Iris pigment epithelial cell (primary cell): Measurements from ENCODE around the gene ZNF710.
A peak's percentile ranks its signal among the peaks of the same experiment; 100 is the strongest.

ENCODE experiments used
- DNase-seq: peaks from one replicate; pipeline ENCODE4 v3.0.0-alpha.2; 2011; ENCODE audit warnings: low read depth

ZNF710 gene

DNA sequence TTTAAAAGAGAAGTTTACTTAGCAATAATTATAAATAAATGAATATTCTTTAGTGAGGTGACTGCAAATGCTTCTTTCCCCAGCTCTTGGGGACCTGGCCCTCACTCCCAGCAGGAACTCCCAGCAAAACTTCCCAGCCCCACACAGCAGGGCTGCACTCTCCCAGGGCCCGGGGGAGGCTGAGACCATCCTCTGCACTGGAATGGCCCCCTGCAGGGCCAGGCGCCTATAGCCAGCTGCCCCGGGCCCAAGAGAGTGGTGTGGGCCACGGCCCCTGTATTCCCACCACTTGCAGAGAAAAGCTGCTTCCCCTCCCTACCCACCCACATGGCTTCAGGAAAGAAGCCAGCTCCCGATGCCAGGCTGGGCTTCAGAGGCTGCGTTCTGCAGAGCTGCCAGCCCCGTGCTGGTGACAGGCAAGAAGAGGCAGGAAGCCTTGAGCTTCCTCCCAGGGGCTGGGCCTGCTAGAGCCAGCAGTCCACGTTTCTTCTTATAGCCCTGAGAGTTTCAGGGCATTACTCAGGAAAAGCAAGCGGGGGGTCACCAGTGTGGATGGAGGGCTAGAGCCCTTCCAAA, 81.1 kb downstream of the ZNF710 start:
- no peak for DNase-seq

DNA sequence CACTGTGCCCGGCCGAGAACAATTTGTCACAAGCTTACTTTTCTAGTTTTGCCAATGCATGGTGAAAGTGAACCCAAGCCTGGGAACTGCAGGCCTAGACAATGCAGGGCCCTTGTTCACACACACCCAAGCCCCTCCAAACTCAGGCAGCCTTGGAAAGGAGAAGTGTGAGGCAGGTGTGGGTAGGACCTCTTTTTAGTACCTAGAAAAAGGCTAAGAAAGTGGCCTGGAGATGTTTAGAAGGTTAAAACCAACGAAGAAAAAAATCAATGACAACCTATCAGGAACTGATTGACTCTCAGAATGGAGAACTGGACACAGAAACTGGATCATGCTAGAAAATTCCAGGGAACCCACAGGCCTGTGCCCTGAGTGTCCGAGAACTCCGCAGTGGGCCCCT, 82.3 kb downstream of the ZNF710 start:
- DNase-seq = no peak

DNA sequence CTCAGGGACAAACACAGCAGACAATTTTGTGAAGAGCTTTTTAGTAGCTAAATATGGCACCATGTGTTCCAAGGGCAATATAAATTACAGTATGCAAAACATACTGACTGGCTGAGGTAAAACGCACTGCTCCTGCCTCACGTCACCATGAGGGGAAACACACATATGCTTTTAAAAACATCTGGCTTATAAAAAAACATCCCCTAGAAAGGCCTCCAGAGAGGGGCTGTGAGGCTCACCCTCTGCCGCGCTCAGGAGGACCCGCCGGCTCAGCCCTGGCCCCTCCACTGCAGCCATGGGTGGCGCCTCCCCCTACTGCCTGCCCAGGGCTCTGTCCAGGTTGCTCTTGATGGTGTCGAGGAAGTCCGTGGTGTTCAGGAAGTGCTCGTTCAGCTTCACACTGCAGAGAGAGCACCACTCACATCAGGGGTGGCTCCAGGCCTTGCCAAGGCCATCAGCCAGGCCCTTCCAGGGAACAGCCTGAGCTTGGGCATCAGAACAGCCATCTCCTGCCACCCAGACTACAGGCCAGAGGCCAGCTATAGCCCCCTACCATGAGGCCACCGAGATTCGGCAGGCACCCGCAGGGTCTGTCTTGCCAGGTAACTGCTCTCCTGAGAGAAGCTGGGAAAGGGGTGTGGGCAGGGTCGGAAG, 83.0 kb downstream of the ZNF710 start:
- DNase-seq = no peak

DNA sequence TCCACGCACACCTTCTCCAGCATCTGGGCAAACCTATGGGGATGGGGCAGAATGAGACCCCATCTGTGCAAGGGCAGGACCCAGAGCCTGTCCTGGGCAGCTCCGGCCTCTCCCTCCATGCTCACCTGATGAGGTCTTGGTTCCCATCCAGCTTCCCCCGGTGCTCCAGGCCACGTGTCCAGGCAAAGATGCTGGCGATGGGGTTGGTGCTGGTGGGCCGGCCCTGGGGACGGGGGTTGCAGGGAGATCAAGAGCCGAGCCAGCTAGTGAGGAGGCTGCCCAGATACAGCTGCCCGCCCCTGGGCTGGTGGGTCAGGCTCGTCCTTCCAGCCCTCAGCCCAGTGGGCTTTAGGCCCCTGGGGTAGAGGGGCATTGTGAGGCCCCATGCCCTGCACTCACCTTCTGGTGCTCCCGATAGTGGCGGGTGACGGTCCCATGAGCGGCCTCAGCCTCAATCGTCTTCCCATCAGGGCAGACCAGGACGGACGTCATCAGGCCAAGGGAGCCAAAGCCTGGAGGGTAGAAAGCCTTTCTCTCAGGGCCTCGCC, 83.8 kb downstream of the ZNF710 start:
- DNase-seq = no peak

DNA sequence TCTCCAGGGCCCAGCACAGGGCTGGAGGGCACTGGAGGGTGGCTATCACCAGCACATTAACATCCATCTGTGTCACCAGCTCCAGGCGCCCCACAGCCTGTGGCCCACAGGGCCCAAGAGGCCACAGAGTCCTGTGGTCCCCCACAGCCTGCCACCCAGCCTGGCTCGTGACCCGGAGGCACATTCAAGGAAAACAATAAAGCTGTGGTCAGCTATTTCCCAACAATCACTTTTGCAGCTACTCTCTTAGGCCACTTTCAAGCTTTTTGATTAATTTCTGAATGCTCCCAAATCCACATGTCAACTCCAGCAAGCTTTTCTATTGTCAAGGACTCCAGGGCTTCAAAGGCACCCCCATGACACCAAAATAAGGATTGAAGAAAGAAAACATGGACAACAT, 84.4 kb downstream of the ZNF710 start:
- DNase-seq = no peak

DNA sequence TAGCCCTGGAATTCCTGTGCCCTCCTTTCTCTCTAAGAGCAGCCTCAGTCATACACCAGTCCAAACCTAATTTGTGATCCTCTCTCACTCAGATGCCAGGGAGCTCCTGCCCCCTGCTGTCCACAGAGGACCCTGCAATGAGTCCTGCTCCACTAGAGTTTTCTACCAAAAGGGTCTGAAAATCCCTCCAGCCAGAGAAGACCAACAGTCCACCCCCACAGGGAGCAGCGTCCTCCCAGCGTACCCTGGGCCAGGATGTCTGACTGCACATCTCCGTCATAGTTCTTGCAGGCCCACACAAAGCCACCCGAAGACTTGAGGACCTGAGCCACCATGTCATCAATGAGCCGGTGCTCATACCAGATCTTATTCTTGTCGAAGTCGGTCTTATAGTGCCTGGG, 85.7 kb downstream of the ZNF710 start:
- peak; percentile 42 for DNase-seq

DNA sequence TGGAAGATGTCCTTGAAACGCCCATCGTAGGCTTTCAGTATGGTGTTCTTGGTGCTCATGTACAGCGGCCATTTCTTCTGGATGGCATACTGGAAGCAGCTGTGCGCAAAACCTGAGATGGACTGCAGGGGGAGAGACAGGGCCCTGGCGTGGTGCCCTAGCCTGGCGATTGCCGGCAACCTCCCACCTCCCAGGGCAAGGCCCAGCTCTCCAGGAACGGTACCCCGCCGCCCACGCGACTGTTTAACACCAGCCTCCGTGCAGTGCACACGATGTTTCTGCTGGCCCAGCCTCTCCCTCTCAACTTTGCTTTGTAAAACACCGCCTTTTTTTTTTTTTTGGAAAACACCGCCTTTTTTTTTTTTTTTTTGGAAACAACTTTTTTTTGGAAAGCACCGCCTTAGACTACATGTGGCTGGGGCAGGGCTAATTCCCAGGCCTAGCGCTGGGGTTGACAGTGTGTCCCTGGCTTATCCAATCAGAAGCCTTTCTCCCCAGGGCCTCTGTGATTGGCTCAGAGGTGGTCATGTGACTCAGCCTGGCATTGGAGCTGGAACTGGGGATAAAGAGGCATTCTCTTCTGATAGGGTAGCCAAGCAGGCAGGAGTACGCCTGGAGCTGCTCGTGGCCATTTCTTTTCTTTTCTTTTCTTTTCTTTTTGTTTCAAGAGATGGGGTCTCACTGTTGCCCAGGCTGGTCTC, 86.5 kb downstream of the ZNF710 start:
- DNase-seq = peak; percentile 31

DNA sequence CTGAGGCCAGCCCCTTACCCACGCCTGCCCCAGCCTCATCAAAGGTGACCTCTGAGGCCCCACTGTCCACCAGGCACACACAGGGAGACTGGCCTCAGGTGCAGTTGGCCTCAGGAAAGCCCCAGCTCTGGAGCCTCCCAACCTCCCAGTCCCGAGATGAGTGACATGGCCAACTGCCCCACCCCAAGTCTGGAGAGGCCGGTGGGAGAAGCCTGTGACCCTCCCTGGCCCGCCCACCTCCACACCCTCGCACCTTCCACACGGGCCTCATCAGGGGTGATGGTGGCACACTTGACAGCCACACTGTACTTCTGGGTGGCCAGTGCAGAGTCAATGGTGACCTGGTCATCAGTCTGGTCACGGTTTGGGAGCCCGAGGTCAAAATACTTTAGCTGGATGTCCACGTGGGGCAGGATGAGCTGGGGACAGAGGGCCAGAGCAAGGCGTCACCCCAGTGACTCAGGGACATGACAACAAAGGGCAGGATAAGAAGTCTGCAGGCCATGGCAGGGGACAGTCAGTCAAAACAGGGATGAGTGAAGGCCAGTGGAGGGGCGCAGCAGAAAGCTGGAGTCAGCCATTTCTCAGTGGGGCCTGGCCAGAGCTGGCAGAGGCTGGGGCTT, 89.2 kb downstream of the ZNF710 start:
- DNase-seq = no peak

DNA sequence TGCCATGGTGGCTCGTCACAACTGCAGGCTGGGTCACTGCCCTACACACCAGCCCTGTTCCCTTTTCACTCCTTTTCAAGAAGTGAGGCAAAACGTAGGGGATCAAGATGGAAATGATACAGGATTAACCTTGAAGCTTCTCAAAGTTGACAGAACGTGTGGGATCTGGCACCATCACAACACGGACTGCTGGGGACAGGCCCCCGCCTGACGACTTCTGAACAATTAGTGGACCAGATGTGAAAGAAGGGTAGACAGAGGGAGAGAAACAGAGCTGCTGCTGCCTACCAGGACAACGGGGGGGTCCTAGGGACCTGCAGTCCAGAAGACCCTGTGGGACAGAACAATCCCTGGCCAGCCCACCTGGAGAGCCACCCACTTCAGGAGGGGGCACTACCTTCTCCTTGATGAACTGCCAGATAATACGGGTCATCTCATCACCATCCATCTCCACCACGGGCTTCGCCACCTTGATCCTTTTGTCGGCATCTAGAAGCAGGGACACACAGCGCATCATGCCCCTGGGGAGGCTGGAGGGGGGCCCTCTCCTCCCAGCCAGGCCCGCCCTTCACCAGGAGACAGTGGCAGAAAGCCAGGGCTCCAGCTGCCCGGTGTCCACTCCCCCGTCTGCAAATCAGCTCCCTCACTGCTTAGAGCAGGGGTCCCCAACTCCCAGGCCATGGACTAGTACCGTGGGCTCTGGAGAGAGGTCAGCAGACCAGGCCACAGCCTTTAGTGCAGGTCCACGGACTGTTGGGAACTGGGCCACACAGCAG, 90.2 kb downstream of the ZNF710 start:
- no peak for DNase-seq

DNA sequence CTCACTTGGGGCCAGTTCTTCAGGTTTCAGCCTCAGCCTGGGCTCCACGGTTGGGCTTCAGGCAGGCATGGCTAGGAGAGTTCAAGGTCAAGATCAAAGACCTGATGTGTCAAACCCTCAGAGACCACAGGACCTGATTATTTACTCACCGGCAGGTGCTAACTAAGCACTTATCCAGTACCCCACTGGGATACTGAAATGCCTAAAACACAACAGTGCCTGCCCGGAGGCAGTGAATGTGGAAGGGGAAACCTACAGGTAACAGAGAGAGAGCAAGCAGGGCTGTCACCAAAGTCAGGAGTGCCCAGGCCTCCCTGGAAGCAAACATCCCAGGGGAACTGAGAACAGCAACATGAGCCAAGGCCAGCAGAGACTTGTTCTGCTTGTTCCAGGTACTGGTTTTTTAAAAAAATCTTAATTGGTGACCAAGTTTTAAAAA, 94.4 kb downstream of the ZNF710 start:
- no peak for DNase-seq

DNA sequence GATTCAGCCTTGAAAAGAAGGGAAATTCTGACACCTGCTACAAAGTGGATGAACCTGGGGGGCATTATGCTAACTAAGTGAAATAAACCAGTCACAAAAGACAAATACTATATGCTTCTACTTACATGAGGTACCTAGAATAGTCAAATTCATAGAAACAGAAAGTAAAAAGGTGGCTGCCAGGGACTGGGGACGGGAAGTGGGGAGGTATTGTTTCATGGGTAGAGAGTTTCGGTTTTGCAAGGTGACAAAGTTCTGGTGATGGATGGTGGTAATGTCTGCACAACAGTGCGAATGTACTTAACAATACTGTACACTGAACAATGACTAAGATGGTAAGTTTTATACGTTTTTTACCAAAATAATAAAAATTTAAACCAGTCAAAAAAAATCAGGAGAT, 96.4 kb downstream of the ZNF710 start:
- no peak for DNase-seq

DNA sequence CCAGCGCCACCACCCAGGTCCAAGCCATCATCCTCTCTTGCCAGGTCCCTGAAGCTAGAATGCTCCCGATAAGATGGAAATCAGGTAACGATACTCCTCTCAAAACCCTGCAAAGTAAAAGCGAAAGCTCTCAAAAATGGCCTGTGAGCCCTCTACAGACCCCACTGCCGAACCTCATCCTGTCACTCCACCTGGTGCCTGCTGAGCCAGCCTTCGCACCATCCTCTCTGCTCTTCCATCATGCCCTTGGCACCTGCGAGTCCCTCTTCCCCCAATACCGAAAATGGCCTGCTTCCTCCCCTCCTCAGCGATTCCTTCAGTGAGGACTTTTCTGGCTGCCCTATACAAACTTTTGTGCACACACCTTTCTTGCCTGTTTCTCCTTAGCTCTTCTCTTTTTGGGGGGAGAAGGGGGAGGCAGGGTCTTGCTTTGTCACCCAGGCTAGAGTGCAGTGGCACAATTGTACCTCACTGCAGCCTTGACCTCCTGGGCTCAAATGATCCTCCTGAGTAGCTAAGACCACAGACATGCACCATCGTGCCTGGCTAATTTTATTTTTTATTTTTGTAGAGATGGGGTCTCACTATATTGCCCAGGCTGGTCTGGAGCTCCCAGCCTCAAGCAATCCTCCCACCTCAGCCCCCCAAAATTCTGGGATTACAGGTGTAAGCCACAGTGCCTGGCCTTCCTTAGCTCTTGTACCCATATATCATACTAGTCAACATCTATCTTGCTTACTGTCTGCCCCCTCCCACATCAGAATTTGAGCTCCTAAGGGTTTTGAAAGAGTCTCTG, 98.1 kb downstream of the ZNF710 start:
- DNase-seq = no peak

DNA sequence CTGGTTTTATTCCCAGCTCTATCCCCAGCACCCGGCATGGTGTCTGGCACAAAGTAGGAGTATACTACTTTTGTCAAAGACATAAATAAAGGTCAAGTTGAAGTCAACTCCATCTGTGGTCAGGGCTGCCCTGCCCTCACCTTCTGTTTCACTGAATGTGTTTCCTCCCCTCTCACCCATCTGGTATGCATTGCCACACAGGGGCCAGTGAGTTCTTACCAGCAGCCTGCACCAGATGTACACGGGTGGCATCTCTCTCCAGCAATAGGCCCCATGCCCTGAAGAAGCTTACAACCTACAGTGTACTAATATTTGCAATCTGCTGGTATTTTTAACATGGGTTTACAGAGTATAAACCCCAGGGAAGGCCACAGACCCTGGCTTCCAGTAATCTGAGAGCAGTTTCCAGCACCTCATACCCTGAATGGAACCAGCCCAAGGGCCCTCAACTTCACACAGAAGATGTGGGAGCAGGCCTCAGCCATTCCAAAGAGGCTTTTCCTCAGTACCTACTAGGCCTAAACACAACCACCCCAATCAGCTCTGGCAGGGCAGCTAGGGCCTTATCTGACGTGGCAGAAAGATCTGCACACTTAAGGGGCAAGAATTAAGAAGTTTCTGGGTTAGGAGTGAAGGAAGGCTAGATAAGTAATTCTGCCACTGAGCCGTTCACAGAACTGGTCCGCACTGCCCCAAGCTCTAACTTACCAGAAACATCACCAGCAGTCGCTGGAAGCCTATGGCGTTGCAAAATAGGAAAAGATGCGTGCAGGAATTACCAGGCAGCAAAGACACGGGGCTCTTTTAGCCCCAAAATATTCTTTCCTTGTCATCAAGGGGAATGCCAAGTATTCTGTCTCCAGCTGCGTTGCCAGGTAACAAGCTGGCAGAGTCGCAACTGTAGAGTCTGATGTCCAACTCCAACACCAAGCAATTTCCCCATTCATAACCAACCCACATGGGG, 99.0 kb downstream of the ZNF710 start:
- DNase-seq = no peak

DNA sequence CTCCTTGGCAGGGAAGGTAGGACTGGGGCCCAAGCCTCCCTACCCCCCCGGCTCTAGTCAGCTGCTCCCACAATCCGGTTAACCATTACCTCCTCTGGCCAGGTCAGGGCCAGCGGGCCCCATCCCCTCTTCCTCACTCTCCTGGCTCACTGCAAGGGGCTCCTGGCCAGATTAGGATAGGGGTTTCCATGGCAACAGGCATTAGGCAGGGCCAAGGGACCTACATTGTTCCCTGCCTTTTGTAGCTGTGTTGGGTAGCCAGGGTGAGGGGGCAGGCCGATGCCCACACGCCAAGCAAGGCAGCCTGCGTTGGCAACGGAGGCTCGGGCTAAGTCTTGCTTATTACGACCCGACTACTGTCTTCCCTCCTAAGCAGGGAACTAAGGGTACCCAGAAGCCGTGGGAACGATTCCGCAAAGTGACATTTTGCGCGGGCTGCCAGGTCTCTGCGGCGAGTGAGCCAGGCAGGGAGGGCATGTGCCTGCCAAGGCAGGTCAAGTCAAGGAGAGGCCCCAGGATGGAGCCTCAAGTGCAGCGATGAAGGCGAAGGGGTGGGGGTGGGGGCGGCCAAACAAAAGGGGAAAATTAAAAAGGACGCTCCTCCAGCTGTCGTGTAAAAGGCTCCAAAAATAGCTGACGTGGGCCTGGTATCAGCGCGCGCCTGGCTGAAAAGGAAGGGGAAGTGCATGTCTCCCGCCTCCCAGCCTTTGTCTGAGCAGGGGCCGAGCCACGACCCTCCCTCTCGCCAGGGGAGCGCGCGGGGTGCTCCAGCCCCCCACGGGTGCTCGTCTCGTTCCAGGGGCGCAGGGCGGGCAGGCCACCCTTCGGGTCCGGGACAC, 100.2 kb downstream of the ZNF710 start:
- no peak for DNase-seq

DNA sequence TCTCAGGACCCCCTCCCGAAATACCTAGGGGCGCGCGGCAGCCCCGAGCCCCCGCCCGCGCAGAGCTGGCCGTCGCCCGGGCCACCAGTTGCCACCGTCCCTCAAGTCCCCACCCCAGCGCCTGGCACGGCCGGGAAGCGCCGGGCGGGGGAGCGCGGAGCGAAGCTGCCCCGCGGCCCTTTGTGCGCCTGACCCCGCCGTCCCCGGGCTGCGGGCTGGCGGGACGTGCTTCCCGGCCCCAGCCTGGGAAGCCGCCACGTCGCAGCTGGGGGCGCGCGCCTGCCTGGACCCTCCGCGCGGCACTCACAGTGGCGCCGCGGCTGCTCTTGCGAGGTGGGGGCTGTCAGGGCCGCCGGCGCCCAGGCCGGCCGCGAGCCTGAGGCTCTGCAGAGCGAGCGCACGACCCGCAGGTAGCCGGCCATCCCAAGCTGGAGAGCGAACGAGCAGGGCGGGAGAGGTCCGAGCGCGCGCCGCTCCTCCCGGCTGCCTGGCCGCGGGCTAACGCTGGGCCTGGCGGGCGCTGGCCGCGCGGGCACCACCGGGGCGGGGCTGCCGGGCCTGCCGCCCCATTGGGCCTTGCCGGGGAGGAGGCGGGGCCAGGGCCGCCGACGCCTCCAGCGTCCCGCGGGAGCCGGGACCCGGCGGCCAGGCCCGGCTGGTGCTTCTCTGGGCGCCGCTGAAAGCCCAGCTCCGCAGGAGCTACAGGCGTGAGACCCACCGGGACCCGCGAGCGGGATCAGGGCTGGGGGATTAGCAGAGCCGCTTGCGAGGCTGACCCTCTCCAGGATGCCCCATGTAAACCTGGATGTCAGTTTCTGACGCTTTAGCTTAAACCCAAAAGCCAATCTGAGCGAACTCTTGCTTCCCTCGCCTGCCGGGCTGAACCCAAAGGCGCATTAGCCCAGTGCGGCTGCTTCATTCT, 101.1 kb downstream of the ZNF710 start, which contains the start of gene IDH2:
Gene IDH2 (minus strand): TSS at position 500 of the 922 bp plus-strand sequence. CDS start 78 bp downstream, at position 422.
- DNase-seq = peak; percentile 78

DNA sequence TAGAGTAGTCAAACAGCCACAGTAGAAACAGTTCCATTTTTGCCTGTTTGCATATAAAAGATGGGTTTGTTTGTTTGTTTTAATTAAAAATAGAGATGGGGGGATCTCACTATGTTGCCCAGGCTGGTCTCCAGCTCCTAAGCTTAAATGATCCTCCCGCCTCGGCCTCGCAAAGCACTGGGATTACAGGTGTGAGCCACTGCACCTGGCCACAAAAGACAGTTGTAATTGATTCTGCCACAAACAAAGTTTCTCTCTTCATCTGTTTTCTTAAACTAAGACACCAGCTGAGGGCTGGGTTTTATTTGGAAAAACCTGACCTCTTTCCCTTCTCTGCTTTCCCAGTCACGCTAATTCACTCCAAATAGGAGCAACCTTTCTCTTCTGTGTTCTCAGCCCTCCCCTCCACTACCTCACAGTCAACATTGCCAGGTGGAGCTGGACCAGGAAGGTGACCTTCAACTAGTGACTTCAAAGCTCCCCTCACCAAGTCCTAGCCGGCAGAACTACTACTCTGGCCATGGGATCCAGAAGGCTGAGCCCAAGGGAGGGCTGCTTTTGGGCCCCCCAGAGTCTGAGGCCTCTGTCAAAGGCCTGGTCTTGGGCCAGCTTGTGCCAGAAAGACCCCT, 102.7 kb downstream of the ZNF710 start:
- no peak for DNase-seq

DNA sequence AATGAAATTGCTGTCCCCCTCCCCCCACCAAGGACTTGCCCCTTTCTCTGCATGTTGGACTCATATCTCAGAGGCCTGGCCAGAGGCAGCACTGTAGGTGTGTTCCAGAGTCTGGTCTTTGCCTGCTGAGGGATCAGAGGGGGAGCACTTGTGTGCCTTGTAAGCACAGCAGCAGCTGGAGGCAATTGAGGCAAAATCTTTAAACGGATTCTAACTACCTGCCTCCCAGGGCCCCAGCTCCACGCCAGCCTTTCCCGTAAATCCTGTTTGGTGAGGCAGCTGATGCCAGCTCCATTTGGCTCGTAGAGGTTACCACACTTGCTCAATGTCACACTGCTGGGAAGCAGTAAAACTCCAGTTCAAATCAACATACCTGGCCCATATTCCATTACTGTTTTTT, 103.4 kb downstream of the ZNF710 start:
- DNase-seq = no peak
